ENCODE results near the gene TM7SF2. TPM values are rescaled to one million over a fixed set of nuclear protein-coding genes. Genes with fewer than 3 reads are reported as not detected.

Gene TM7SF2
- total and polyA plus RNA-seq, 2 of the 13 experiments (the other 11 are each of a cell fraction or from before 2014, with no cell fraction given) = 56.0 to 66.9 TPM

DNA sequence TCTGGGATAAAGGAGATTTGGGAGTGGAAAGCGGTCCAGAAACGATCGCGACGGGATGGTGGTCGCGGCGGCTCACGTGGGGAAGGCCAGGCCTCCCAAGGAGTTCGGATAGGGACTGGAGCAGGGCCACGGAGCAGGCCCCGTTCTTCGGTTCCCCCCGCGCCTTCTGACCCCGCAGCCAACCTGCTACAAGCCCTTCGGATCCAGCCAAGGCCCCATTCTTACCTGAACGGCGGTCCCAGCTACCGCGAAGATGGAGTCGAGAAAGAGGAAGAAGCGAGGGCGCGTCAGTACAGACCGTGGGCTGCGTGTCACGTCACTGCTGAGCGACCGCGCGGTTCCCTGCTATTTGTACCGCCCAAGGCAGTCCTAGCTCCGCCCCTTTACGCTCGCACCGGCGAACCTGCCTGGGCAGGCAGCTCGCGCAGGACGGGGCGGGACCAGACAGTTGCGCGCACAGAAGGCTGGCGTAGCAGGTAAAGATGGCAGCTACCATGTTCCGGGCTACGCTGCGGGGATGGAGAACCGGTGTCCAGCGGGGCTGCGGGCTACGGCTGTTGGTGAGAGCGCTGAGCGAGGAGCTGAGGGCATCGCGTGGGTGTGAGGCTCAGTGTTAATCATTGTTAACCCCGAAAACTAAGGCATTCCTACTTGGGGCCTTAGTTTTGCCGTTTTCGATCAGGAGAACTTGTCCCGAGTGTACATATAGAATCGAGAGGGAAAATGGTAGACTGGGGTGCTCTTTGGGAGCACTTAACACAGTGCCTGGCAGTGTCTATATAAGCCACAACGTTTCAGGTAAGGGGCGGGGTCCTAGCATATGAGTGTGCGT is 10.4 kb downstream of the TM7SF2 start, which contains the start of the genes FAU and MRPL49 (continued):
- TF ChIP-seq, protein P1, sequence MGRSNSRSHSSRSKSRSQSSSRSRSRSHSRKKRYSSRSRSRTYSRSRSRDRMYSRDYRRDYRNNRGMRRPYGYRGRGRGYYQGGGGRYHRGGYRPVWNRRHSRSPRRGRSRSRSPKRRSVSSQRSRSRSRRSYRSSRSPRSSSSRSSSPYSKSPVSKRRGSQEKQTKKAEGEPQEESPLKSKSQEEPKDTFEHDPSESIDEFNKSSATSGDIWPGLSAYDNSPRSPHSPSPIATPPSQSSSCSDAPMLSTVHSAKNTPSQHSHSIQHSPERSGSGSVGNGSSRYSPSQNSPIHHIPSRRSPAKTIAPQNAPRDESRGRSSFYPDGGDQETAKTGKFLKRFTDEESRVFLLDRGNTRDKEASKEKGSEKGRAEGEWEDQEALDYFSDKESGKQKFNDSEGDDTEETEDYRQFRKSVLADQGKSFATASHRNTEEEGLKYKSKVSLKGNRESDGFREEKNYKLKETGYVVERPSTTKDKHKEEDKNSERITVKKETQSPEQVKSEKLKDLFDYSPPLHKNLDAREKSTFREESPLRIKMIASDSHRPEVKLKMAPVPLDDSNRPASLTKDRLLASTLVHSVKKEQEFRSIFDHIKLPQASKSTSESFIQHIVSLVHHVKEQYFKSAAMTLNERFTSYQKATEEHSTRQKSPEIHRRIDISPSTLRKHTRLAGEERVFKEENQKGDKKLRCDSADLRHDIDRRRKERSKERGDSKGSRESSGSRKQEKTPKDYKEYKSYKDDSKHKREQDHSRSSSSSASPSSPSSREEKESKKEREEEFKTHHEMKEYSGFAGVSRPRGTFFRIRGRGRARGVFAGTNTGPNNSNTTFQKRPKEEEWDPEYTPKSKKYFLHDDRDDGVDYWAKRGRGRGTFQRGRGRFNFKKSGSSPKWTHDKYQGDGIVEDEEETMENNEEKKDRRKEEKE (IDR thresholded peaks at IDR 0.05) = no peak
- TF ChIP-seq RELA (CRISPR knock-in tag; IDR thresholded peaks at IDR 0.05) = no peak
- 0 out of 2 replicates have a peak, but pooled peaks have one; percentile 53 for TF ChIP-seq FOXJ3 (CRISPR knock-in tag; IDR thresholded peaks at IDR 0.05; ENCODE audit: borderline replicate concordance)
- TF ChIP-seq, protein P2, sequence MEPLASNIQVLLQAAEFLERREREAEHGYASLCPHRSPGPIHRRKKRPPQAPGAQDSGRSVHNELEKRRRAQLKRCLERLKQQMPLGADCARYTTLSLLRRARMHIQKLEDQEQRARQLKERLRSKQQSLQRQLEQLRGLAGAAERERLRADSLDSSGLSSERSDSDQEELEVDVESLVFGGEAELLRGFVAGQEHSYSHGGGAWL (CRISPR knock-in tag; IDR thresholded peaks at IDR 0.05) = no peak
- TF ChIP-seq ZNF441 (CRISPR knock-in tag; IDR thresholded peaks at IDR 0.05; ENCODE audit: borderline replicate concordance) = no peak; the same call in 1 of the 2 replicates
- no peak for TF ChIP-seq ZNF326 (CRISPR knock-in tag; IDR thresholded peaks at IDR 0.05; ENCODE audit: borderline replicate concordance)
- TF ChIP-seq ZSCAN21 (CRISPR knock-in tag; IDR thresholded peaks at IDR 0.05; ENCODE audit: borderline replicate concordance) = peak; percentile 78; the same call in 1 of the 2 replicates
- no peak for TF ChIP-seq GABPA (IDR thresholded peaks at IDR 0.05; ENCODE audit: low read depth, low read length)
- TF ChIP-seq GABPA (CRISPR knock-in tag; IDR thresholded peaks at IDR 0.05; ENCODE audit: low read depth) = peak; percentile 87
- TF ChIP-seq, protein P3, sequence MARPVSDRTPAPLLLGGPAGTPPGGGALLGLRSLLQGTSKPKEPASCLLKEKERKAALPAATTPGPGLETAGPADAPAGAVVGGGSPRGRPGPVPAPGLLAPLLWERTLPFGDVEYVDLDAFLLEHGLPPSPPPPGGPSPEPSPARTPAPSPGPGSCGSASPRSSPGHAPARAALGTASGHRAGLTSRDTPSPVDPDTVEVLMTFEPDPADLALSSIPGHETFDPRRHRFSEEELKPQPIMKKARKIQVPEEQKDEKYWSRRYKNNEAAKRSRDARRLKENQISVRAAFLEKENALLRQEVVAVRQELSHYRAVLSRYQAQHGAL (CRISPR knock-in tag; IDR thresholded peaks at IDR 0.05; ENCODE audit: not compliant biosample characterization) = no peak
- TF ChIP-seq ZNF768 (CRISPR knock-in tag; IDR thresholded peaks at IDR 0.05) = peak; percentile 53; the same call in 1 of the 2 replicates
- TF ChIP-seq, protein P4, sequence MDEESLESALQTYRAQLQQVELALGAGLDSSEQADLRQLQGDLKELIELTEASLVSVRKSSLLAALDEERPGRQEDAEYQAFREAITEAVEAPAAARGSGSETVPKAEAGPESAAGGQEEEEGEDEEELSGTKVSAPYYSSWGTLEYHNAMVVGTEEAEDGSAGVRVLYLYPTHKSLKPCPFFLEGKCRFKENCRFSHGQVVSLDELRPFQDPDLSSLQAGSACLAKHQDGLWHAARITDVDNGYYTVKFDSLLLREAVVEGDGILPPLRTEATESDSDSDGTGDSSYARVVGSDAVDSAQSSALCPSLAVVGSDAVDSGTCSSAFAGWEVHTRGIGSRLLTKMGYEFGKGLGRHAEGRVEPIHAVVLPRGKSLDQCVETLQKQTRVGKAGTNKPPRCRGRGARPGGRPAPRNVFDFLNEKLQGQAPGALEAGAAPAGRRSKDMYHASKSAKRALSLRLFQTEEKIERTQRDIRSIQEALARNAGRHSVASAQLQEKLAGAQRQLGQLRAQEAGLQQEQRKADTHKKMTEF (CRISPR knock-in tag; IDR thresholded peaks at IDR 0.05) = peak; percentile 63; the same call in 1 of the 2 replicates
- no peak for TF ChIP-seq KDM3A (CRISPR knock-in tag; IDR thresholded peaks at IDR 0.05; ENCODE audit: low read depth)
- TF ChIP-seq, protein P5, sequence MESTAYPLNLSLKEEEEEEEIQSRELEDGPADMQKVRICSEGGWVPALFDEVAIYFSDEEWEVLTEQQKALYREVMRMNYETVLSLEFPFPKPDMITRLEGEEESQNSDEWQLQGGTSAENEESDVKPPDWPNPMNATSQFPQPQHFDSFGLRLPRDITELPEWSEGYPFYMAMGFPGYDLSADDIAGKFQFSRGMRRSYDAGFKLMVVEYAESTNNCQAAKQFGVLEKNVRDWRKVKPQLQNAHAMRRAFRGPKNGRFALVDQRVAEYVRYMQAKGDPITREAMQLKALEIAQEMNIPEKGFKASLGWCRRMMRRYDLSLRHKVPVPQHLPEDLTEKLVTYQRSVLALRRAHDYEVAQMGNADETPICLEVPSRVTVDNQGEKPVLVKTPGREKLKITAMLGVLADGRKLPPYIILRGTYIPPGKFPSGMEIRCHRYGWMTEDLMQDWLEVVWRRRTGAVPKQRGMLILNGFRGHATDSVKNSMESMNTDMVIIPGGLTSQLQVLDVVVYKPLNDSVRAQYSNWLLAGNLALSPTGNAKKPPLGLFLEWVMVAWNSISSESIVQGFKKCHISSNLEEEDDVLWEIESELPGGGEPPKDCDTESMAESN (CRISPR knock-in tag; conservative IDR thresholded peaks at IDR 0.05) = 0 out of 2 replicates have a peak, but pooled peaks have one; percentile 60
- TF ChIP-seq NRL (CRISPR knock-in tag; IDR thresholded peaks at IDR 0.05; ENCODE audit: borderline replicate concordance) = peak; percentile 12; the same call in 1 of the 2 replicates
- TF ChIP-seq MED1 (CRISPR knock-in tag; IDR thresholded peaks at IDR 0.05) = peak; percentile 80
- TF ChIP-seq ZNF496 (CRISPR knock-in tag; IDR thresholded peaks at IDR 0.05; ENCODE audit: insufficient replicate concordance) = no peak
- TF ChIP-seq ZNF121 (CRISPR knock-in tag; IDR thresholded peaks at IDR 0.05) = peak; percentile 27; the same call in 1 of the 2 replicates
- no peak for TF ChIP-seq ARNT2 (CRISPR knock-in tag; IDR thresholded peaks at IDR 0.05; ENCODE audit: low read depth)
- peak; percentile 48; the same call in 1 of the 2 replicates for TF ChIP-seq ZNF160 (CRISPR knock-in tag; IDR thresholded peaks at IDR 0.05)

All from HepG2 (cell line).